PC-9 (cell line): ENCODE measurements around the gene SPDYE4. TPM values are rescaled to one million over a fixed set of nuclear protein-coding genes. Genes with fewer than 3 reads are reported as not detected.

Experiments
- BruUV-seq: library from RNA; stranded (reverse); fragments of 400-500 nt; replicated peaks from 2 replicates; lab custom pipeline; 2021; lab: Mats Ljungman, UMichigan
- CTCF ChIA-PET: fragments of 300-600 bp; sonication (Branson Sonifier 250); formaldehyde crosslinking; loops from one replicate; lab custom pipeline; 2022; ENCODE audit warnings: antibody characterized with exemption; lab: Charles Lee
- POLR2A ChIA-PET: fragments of 300-600 bp; sonication (Branson Sonifier 250); formaldehyde crosslinking; loops from one replicate; lab custom pipeline; 2022; ENCODE audit warnings: antibody characterized with exemption; ENCODE audit not compliant: unreplicated experiment; lab: Charles Lee
- DNase-seq, 2 experiments: peaks; one replicate each; pipeline versions ENCODE4 v3.0.0 to v3.0.0-alpha.2; 2015 to 2022; ENCODE audit warnings: mixed read lengths in 1 of 2
- H2AFZ ChIP-seq: fragments of 200-600 bp; sonication (generic); 2 replicates; pipeline ENCODE4 v1.8.1; 2017; ENCODE audit warnings: antibody characterized with exemption
- H3F3A ChIP-seq: fragments of 200-600 bp; sonication (generic); 2 replicates; pipeline ENCODE4 v1.8.1; 2017; ENCODE audit warnings: antibody characterized with exemption, mild to moderate bottlenecking, low read depth; ENCODE audit not compliant: insufficient read depth
- H3K27ac ChIP-seq: fragments of 200-600 bp; sonication (generic); 2 replicates; pipeline ENCODE4 v1.6.1; 2016; ENCODE audit warnings: mixed run types
- H3K27me3 ChIP-seq: fragments of 200-600 bp; sonication (generic); 2 replicates; pipeline ENCODE4 v1.6.1; 2016; ENCODE audit warnings: low read depth, mixed run types; ENCODE audit not compliant: insufficient read depth
- H3K36me3 ChIP-seq: fragments of 200-600 bp; sonication (generic); 2 replicates; pipeline ENCODE4 v1.6.1; 2016; ENCODE audit warnings: low read depth, mixed run types
- H3K4me1 ChIP-seq: fragments of 200-600 bp; sonication (generic); replicated peaks from 2 replicates; pipeline ENCODE4 v1.6.1; 2016; ENCODE audit warnings: mixed run types; ENCODE audit not compliant: insufficient read depth
- H3K4me2 ChIP-seq: fragments of 200-600 bp; sonication (generic); 2 replicates; pipeline ENCODE4 v1.6.1; 2017; ENCODE audit warnings: mixed run types
- H3K4me3 ChIP-seq: fragments of 200-600 bp; sonication (generic); 2 replicates; pipeline ENCODE4 v1.6.1; 2016; ENCODE audit warnings: mixed run types
- H3K79me2 ChIP-seq: fragments of 200-600 bp; sonication (generic); 2 replicates; pipeline ENCODE4 v1.6.1; 2017; ENCODE audit warnings: low read depth, mixed run types
- H3K9me2 ChIP-seq: fragments of 200-600 bp; sonication (generic); 2 replicates; pipeline ENCODE4 v1.8.1; 2017; ENCODE audit warnings: mild to moderate bottlenecking; ENCODE audit not compliant: insufficient read depth
- H3K9me3 ChIP-seq: fragments of 200-600 bp; sonication (generic); 2 replicates; pipeline ENCODE4 v1.8.1; 2016; ENCODE audit warnings: low read depth; ENCODE audit not compliant: insufficient read depth
- H4K20me1 ChIP-seq: fragments of 200-600 bp; sonication (generic); 2 replicates; pipeline ENCODE4 v1.8.1; 2017; ENCODE audit not compliant: insufficient read depth
- CTCF ChIP-seq: fragments of 200-600 bp; sonication (generic); conservative IDR thresholded peaks from 2 replicates; pipeline ENCODE4 v1.6.1; 2017; ENCODE audit warnings: mixed run types, antibody characterized with exemption, mild to moderate bottlenecking, moderate library complexity
- EZH2 ChIP-seq: fragments of 200-600 bp; sonication (generic); IDR thresholded peaks from 2 replicates; pipeline ENCODE4 v1.8.0; 2017; ENCODE audit warnings: antibody characterized with exemption, low read depth
- intact Hi-C: fragments of 100-400 bp; cut with micrococcal nuclease; formaldehyde crosslinking; loops from one replicate; pipeline ENCODE4 v1.10.0; 2022; ENCODE audit not compliant: unreplicated experiment
- total RNA-seq: library from RNA; stranded (reverse); gene quantifications from 2 replicates; pipeline ENCODE4 v1.2.3, GENCODE V29; 2021

Gene SPDYE4
- total RNA-seq, 1 experiment from 2014 or later, result not detected

- POLR2A ChIA-PET, result no interaction called here
Measured at GRCh38 chr17:8736362-8736761, 22.0 kb downstream of the SPDYE4 start.

GRCh38 chr17:8735336-8735939 is 22.9 kb downstream of the SPDYE4 start:
- Histone ChIP-seq H3K36me3 (no peaks in the 10 kb centered on the region), H2AFZ (no peak overlapping the region), H3K4me1 (no peaks in the 10 kb centered on the region), H3K9me3 (no peaks in the 10 kb centered on the region), H3K27me3 (peaks cover 35% of the 10 kb centered on the region), H3K27ac (no peak overlapping the region), H3K79me2 (no peaks in the 10 kb centered on the region), H4K20me1 (no peaks in the 10 kb centered on the region), H3K4me2 (no peak overlapping the region), H3K4me3 (no peak overlapping the region), H3F3A (no peaks in the 10 kb centered on the region), H3K9me2 (no peaks in the 10 kb centered on the region)
- BruUV-seq, result no TSS peak
- no peak for DNase-seq
- ChIA-PET POLR2A (no interaction called here), CTCF (no interaction called here)
- intact Hi-C loops, result no loop called here
- TF ChIP-seq CTCF (no peak), EZH2 (no peak)

More at GRCh38 chr17:8736362-8736761, 22.0 kb downstream of the SPDYE4 start:
- TF ChIP-seq CTCF, result no peak
- no peak for TF ChIP-seq EZH2
- DNase-seq, result no peak
- H3K36me3 ChIP-seq, result no peaks in the 10 kb centered on the region
- H3K4me1 ChIP-seq, result no peaks in the 10 kb centered on the region
- no peak overlapping the region for H3K27ac ChIP-seq
- H3K79me2 ChIP-seq, result no peaks in the 10 kb centered on the region
- H3K27me3 ChIP-seq, result peaks cover 34% of the 10 kb centered on the region
- no peaks in the 10 kb centered on the region for H4K20me1 ChIP-seq
- CTCF ChIA-PET, result no interaction called here
- no peaks in the 10 kb centered on the region for H3K9me2 ChIP-seq
- H2AFZ ChIP-seq, result no peak overlapping the region
- no TSS peak for BruUV-seq
- intact Hi-C loops, result no loop called here
- no peaks in the 10 kb centered on the region for H3K9me3 ChIP-seq
- H3F3A ChIP-seq, result no peaks in the 10 kb centered on the region
- no peak overlapping the region for H3K4me3 ChIP-seq
- no peak overlapping the region for H3K4me2 ChIP-seq

- Histone ChIP-seq H3K9me2 (no peaks in the 10 kb centered on the region), H3K36me3 (no peaks in the 10 kb centered on the region), H3K27me3 (peaks cover 35% of the 10 kb centered on the region), H3K79me2 (no peaks in the 10 kb centered on the region), H3F3A (no peaks in the 10 kb centered on the region), H4K20me1 (no peaks in the 10 kb centered on the region), H2AFZ (no peak overlapping the region), H3K4me3 (no peak overlapping the region), H3K4me2 (no peak overlapping the region), H3K4me1 (no peaks in the 10 kb centered on the region), H3K9me3 (no peaks in the 10 kb centered on the region), H3K27ac (no peak overlapping the region)
- TF ChIP-seq CTCF (no peak), EZH2 (no peak)
- CTCF ChIA-PET, result no interaction called here
- BruUV-seq, result no TSS peak
- POLR2A ChIA-PET, result no interaction called here
- intact Hi-C loops, result no loop called here
- no peak for DNase-seq
Measured at GRCh38 chr17:8734876-8735275, 23.5 kb downstream of the SPDYE4 start.
